Stimulated activated CD8-positive, alpha-beta memory T cell treated with anti-CD3 and anti-CD28 coated beads, Interleukin-7, amount 100 ng/mL, for 1 hour (primary cell): ENCODE results near the gene CFAP100.

ENCODE experiments used
- DNase-seq, 2 donors: peaks; one replicate each; pipeline ENCODE4 v3.0.0-alpha.2; 2020; ENCODE audit warnings: low read depth in 2 of 2

Gene CFAP100

DNA sequence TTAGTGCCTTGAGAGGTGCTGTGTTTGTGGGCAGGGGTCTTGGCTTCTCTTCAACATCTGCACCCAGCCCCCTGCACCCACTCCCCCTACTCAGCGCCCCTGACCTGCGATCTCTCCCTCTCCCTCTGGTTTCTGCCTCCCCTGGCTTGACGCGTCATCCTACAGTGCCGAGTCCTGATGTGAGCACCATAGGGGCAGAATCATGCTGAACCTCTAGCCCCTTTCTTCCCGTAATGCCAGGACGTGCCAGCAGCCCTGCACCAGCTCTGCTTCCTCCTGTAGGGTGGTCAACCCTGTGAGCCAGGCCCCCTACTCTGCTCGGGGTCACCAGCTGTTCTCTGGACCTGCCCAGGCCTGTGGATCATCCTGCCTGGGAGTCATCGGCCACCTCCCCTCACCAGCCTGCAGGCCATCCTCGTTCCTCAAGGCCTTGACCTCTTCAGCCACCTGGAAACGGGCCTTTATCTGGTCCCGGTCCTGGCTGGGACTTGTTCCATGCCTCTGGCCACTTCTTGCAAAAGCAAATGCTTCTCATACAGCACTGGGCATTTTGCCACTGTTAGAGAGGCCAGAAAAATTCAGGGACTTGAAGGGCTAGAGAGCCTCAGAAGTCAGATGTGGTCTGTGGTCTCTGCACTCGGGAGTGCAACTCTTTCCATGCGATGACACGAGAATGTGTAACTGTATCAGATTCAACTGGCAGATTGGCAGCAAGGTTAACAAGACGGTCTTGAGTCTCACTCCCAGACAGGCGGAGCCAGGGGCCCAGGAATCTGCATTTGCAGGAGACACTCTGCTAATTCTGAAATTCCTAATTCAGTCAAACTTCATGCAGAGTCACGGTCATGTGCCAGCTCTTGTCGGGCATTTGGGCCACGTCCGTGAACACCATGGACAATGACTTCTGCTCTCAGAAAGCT is 20.8 kb upstream of the CFAP100 start:
- no peak for DNase-seq

DNA sequence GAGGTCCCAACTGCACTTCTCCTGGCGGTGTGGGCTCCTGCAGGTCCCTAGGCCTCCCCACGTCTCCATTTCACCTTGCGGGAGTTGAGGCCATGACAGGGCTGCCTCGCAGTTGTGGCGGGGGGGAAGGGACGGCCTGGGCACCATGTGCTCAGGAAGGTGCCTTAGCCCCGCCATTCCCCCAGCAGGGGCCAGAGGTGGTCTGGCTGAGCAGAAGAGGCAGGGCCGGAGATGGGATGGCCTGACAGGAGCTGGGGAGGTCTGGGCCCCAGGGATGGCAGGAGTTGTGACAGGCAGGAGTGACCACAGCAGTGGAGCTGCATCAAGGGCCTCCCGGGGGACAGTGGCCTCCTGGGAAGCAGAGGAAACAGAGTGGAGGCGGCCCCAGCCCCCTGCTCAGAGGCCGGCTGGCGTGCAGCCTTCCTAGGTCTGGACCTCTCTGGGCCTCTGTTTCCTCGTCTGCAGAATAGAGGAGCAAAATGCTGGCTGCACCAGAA is 18.8 kb upstream of the CFAP100 start:
- no peak for DNase-seq

DNA sequence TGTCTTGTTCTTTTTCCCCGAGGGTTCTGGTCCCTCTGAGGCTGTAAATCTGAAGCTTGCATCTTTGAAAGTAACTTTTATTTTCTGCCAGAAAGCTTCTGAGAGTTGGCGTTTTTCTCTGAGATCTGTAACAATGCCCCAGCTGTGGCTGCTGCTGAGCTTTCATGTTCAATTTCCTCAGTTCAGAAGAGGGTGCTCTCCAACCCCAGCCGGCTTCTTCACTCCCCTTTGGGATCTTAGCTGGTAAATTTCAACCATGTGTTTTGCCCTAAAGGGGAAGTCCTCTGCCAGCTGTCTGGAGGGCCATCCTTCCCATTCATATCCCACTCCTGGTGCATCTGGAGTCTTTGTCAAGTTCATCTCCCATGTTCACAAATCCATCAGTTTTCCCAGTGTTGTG is 18.3 kb upstream of the CFAP100 start:
- no peak for DNase-seq

DNA sequence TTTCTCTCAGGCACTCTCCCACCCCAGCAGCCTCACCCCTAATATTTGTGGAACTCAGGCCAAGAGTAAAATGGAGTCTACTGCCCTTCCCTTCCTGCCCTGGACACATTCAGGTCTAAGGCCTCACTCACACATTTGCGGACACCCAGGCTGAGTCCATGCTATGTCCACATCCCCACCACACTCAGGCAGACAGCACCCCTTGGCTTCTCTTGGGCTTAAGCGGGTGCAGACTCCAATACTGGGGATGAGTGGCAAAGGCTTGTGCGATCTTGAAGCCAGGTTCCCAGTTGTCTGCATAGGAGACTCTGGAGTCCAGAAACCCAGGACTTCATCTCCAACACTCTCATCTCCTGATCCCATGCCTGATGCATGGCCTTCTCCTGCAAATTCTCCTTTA is 17.5 kb upstream of the CFAP100 start:
- no peak for DNase-seq

DNA sequence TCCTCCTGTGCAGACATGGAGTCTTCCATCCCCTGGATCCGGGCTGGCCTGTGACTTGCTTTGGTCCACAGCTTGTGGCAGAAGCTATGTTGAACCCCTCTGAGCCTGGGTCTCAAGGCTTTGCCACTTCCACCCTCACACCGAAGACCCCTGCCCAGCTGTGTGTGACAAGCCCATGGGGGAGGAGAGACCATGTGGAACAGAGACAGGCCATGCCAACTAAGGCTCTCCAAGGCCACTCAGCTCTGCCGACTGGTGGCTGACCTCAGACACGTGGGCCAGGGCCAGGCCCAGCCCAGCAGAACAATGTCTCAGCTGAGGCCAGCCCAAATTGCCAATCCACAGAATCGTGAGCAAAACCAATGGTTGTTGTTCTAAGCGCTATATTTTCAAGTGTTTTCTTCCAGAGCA is 16.4 kb upstream of the CFAP100 start:
- no peak for DNase-seq

DNA sequence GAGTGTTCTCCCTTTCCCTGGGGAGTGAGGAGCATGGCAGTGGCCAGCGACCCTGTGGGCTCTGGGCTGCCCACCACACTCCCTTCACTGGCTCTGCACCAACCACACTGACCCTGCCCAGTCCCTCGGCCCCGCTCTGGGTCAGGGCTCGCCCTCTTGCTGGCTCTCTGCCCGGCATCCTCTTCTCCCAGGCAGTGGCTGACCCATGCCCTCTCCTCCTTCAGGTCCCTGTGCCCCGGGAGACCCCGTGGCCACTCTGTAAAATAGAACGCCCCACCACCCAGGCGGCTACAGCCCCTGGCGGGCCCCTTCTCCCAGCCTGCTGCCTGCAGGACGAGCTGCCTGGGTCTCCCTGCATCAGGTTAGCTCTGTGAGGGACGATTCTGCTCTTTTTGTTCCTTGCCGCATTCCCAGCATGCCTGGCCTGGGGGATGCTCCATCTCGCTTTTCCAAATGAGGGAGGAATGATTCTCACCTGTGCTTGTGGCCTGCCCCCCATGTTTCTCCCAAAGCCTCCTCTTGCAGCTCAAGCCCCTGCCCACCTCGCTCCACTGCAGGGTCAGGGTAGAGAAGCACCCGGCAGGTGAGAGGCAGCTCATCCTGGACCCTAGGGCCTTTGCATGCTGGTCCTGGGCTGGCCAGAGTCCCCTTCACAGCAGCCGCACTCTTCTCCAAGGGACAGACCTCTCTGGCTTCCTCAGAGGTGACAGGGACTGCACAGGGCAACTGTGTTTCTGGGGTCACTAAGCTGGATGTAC is 14.5 kb upstream of the CFAP100 start:
- no peak for DNase-seq

DNA sequence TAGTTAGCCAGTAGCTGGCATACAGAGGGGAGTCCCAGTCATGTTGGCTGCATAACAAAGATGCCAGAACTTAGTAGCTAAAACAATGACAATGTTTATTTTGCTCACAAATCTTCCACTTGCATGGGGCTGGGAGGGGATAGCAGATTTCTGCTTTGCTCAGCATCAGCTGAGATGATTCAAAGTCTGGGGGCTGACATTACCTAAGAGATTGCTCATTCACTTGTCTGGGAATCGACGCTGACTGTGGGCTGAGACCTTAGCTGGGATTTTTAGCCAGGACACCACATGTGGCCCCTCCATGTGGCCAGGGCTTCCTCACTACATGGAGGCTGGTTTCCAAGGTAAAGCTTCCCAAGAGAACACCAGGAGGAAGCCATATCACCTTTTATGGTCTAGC is 12.7 kb upstream of the CFAP100 start:
- no peak for DNase-seq

DNA sequence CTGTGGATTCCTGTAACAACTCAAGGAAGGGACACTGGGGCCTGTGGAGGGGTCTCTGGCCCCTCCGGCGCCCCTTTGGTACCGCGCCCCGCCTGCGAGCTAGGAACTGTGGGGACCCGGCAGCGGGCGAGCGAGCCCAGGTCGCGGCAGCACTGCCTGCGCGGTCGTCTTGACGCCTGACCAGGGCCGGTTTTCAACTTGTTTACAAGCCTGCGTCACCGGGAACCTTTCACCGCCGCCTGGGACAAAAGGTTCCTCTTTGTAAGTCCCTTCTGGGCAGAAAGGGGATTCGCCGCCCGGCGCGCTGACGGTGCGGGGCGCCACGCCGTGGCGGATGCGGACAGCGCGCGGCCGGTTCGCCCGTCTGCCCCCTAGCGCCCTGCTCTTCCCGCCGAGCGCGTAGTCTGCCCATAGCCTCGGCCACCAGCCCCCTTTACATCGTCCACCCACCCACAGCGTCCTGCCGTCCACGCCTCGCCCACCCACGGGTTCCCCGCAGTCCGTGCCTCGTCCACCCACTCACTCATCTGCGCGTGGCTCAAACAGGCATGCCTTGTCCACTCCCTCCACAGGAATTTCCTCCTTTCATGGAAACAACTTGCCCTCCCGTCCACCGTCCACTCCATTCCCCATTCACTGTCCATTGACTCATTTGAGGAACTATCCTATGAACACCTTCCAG is 5.5 kb upstream of the CFAP100 start:
- no peak for DNase-seq

DNA sequence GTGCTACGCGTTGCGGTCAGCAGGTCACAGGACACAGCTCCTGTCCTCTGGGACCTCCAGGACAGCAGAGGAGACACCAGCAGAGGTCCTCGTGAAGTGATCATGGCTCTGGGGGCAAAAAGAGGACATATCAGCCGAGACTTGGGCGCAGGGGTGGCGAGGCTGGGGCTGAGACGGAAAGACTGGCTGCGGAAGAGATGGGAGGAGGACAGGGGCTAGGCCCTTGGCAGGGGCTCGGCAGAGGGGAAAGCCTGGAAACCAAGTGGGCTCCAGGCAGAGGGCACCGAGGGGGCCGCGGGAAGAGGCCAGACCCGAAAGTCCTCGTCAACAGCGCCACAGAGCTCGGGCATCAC is 4.9 kb upstream of the CFAP100 start:
- no peak for DNase-seq

DNA sequence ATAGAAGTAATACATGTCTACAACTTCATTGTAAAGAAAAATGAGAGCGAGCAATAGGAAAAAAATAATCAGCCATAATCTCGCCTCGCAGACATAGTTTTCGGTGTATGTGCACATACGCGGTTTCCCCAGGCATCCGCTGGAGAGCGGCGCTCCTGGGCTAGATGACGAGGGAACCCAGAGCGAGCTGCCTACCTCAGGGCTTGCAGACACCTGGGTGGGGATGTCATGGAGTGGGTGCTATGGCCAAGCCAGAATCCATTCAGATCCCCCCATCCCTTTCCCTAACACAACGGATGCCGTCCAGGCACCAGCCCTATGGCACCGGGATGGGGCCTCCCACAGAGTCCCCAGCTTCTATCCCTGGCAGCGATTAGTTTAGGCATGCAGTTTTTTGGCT is 4.5 kb upstream of the CFAP100 start:
- no peak for DNase-seq

DNA sequence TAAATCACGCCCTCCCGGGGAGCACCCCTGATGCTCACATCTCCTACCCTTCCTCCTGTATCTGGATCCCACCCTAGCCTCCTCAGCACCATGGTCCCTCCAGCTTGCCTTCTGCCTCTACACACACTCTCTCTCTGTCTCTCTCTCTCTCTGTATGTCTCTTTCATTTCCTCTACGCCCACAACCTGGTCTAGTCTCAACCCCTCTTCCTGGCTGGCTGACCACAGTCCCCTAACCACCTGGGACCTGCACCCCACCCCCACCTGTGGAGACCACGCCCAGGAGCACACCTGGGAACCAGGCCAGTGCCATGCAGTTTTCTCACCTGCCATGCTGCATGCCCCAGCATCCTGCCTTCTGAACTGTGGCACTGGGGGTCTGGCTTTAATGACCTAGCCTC is 4.0 kb upstream of the CFAP100 start:
- DNase-seq, result no peak

DNA sequence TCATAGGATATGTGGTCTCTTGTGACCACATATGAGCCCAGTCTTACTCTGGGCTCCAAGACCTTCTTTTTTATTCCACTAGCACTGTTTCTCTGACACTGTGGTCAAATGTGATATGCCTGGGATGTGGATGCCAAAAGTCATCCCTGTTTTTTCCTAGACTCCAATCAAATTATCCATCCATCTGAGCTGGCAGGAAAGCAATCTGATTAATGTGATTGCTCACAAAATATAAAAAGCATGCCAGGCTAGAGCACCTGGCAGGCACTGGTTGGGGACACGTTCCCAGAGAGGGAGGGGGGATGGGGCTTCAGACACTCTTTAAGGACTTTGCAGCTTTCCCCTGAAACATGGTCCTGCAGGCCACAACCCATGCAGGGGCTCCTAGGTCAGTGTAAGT is 3.1 kb upstream of the CFAP100 start:
- no peak for DNase-seq

DNA sequence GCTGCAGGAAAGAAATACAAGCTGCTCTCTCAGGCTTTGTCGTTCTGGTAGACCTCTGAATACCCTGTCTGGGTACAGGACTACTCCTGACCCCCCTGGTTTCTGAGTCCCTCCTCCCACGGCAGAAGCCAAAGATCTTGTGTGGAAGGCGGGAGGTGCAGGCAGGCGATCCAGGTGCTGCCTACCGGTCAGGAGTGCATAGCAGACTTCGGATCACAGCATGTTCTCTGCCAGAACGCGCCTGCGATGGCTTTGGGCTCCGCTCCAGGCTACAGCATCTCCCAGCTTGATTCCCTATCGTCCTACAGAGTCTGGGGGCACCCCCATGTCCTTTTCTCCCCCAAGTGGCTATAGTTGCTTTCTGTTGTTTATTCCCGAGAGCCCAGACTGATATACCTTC is 2.5 kb upstream of the CFAP100 start:
- DNase-seq, result no peak

DNA sequence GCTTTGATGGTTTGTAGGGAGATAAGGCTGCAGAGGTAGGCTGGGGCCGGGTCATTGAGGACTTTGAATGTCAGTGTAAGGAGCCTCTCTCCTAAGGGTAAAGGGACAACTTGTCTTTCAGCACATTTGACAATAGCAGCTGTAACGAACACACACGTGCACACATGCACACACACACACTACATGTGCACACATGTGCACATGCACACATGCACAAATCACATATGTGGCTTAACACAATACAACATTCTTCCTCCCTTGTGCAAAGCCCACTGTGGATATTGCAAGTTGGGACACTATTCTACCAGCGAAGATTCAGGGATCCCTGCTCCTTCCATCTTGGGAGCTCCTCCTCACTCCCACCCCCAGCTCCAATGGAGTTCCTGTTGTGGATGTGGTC is 1.1 kb upstream of the CFAP100 start:
- DNase-seq, result no peak

DNA sequence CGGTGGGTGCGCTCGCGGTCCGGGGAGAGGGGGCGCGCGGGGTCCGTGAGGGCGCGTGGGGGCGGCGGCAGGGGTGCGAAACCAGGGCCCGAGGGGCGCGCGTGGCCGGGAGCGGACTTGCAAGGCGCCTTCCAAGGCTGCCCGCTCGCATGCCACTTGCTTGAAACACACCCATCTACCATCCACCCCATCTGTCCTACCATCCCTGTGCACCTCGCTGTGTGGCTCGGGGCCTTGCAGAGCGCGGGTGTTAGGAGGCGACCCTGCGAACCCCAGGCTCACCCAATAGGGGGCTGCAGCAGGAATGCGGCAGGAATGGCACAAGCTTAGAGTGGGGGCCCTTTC is 240 bp downstream of the CFAP100 start:
- no peak for DNase-seq

DNA sequence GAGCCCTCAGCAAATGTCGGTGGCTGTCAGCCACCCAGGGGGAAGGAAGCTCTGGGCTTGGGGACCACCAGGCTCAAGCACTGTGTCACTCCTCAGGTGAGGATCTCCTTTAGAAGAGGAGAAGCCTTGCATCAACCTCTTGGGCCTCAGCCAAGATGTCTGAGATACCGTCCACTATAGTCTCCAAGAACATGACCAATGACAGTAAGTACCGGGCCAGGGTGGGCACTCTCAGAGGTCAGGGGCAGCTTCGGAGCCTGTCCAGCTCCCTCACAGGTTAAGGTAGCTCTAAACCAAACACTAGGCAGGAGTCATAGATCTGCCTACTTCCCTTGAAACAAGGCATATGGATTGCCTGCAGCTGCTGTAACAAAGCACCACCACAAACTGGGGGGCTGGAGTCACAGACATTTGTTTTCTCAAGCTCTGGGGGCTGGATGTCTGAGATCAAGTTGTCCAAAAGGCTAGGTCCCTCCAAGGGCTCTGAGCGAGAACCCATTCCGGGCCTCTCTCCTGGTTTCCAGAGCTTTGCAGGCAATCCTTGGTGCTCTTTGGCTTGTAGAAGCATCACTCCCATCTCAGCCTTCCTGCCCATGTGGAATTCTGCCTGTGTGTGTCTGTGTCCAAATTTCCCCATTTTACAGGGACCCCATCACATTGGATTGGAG is 1.3 kb downstream of the CFAP100 start:
- no peak for DNase-seq

DNA sequence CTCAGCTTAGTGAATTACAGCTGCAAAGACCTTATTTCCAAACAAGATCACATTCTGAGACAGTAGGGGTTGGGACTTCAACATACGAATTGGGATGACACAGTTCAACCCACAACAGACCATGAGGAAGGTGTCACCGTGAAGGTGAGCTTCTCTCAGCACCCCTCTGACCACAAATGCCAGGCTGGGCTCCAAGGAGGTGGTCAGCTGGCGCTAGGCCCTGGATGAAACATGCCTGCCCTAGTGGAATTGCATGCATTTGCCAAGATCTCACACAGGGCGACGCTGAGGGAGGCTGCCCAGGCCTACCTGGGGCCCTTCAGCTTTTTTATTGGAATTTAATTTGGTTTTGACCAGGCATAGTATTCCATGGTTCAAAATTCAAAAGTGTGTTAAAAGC is 1.8 kb downstream of the CFAP100 start:
- DNase-seq, result no peak

DNA sequence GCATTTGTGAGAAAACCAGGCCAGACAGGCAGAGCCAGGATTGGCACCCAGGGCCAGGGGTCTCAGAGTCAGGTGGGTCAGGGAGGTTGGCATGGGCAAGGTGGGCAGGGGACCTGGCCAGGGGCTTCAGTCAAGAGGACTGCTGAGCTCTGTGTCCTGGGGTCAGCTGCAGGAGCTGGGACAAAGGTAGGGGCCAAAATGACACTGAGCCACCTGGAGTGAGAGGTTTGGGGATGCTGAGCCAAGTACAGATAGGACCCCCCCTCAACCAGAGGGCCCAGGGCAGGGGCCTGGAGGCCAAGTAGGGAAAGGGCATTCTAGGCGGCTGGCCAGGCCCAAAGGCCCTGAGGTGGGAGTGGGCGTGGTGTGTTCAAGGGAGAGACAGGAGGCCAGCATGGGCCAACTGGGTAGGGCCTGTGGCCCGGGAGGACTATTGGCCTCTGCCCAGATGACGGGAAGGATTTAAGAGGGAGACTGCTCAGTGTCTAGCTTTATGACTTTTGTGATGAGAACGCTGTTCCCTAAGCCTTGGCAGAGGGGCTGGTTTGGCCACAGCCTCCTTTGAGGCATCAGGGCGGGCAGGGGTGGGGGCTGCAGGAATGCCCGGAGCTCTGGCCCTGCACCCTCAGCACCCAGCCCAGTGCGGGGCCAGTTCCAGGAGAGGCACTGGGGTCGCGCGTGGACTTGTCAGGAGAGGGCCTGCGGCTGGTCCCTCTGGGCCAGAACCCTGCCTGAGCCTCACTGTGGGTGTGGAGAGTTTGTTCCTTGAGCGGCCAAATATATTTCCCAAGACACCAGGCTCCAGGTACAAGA is 3.1 kb downstream of the CFAP100 start:
- no peak for DNase-seq

DNA sequence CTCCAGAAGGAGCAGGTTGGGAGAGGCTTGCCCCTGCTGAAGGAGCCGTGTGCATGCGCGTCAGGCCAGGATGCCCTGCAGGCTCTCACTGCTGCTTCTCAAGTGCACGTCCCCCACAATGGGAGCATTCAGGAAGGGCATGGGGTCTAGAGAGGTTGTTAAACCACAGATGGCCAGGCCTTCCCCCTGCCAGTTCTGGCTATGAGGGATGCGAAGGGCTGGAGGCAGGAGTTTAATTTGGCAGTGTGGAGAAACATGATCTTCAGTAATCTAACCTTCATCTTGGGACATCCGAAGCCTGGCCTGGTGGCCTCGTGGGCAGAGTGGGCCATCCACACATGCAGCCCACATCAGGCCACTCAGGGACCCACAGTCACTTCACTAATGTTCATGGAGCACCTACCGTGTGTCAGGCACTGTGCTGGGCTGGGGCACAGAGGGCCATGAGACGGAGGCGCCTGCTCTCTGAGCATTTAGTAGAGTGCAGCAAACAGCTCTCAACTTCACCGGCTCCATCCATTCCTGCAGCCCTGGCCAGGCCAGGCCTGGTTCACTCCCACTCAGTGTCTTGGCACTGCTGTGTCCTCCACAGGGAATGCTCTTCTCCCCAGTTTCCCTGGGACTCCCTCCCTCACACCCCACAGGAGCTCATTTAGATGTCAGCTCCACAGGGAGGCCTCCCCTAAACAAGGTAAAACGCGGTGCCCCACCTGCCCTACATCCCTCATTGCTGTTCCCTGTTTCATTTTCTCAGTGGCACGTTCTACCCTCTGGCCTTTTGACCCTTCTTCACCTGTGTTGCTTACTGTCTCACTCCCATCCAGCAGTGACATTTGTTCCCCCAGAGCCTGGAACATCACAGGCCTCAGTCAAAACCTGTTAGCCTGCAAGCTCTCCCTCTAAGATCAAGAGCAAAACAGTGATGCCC is 4.0 kb downstream of the CFAP100 start:
- no peak for DNase-seq

DNA sequence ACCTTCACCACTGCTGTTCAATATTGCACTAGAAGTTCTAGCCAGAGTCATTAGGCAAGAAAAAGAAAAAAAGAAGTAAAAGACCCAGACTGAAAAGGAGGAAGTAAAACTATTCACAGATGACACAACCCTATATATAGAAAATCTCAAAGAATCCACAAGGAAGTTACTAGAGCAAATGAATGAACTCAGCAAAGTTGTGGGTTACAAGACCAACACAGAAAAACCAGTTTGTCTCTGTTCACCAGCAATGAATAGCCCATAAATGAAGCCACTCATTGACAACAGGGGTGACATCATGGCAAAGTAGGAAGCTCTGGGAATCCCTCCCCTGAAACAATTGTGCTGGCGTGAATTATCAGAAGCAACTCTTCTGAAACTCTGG is 4.6 kb downstream of the CFAP100 start:
- no peak for DNase-seq
